Brain pericyte (primary cell): ENCODE results near the gene FAR2.
"Not testable (repeated sequence)": the region's sequence is repeated elsewhere in the genome, so short reads cannot be mapped to it uniquely, and the experiment has no call there.

Source experiments
- DNase-seq: peaks from one replicate; pipeline ENCODE4 v3.0.0-alpha.2; 2012; ENCODE audit warnings: low read depth, low spot score

FAR2 gene

DNA sequence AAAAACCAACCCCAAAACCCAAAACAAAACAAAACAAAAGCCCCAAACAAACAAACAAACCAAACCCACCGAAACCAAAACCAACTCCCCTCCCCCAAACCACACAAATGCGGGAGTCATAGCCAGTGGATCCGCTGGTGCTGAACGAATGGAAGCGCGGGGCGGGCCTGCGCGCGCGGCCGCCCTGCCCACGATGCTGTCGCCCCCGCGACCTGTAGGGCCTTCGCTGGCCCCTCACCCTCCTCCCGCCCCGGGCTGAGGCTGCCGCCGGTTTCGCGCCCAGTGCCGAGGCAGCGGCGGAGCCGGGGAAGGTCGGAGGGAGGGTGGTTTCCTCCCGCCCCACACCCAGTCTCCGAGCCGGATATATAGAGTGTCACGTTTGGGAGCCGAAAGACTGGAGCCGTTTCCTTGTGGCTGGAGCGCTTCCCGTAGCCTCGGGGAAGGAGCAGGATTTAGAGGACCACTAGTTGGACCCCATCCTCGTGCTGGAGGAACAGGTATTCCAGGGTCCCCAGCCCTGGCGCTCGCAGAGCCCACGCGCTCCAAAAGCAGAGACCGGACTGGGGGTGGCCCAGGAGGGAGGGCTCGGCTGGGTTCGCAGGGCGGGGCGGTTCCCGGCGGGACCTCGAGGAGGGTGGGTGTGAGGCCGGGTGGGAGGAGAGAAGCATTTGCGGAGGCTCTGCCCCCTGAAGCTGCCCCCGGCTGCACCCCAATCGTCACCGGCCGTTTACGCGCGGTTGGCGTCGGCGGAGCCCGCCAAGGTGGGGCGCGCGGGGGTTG lies at the start of gene FAR2:
FAR2 (plus strand) TSS at position 368 of the 780 bp plus-strand sequence. CDS start 121,172 bp downstream, outside the sequence.
- no peak for DNase-seq

DNA sequence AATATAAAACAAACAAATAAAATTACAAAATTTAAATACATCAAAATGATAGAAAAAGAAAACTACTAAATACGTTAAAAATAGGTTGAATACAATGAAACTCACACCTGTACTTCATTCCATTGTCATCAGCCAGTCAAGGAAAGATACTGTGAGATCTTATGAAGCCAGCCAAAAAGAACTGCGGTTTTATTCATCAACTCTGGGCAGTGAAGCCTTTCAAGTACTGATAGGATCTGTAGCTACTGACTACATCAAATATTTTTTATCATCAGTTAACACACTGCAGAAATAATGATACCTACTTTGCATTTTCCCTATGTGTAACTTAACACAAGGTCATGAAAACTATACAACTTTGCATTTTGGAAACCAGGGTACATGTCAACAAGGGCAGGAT lies 46.3 kb upstream of the FAR2 start:
- no peak for DNase-seq

DNA sequence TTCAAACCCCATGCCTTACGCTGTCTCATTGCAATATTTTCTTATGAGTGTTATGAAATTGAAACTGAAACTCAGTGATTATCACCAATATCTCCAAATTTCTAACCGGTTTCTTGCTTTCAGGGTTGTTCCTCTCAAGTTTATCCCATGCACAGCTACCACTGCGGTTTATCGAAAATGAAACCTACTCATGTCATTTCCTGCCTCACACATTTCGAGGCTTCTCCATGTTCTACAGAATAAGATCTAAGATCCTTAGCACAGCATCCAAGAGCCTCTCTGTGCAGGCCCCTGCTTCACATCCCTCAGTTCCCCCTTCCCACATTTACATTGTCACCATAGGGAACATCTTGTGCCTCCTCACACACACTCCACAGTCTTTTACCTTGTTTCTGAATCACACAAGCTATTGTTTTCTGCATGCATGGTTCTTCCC lies 45.5 kb upstream of the FAR2 start:
- DNase-seq, result no peak

DNA sequence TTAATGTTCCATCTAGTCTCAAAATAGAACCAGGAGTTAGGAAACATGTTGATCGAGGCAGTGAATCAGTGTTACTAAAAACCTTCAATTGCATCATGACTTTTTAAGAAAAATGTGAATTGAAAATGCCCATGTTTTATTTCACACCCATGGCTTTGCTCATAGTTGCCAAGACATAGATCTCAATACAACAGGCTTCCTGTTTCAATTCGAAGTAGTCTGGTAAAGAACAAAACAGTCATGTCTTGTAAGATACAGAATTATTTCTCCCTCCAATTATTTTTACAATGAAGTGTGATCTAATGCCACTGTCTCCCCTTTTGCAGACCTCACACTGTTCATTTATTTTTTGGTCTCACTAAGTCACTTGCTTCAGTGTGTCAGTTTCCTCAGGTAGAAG lies 44.6 kb upstream of the FAR2 start:
- no peak for DNase-seq

DNA sequence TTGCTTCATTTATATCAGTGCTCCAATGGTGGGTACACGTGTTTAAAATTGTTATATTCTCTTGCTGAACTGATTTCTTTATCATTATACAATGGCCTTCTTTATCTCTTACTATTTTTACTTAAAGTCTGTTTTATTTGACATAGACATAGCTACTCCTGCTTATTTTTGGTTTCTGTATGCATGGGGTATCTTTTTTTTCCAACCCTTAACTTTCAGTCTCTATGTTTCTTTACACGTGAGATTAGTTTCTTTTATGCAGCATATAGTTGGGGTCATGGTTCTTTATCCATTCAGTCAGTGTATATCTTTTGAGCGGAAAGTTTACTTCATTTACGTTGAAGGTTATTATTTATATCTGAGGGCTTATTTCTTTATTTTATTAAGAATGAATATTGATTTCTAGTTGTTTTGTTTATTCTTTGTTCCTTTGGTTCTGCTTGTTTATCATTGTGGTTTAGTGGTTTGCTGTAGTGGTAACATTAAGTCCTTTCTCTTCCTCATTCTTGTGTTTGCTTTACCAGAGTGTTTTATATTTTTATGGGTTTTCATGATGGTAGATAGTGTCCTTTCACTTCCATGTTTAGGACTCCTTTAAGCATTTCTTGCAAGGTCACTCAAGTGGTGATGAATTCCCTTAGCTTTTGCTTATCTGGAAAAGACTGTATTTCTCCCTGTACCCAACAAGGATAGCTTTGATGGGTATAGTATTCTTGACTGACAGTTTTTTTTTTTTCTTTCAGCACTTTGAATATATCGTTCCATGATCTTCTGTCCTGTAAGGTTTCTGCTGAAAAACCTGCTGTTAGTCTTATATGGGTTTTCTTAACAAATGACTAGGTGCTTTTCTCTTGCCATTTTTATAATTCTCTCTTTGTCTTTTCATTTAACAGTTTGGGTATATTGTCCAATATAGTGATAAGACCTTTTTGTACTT lies 38.3 kb upstream of the FAR2 start:
- DNase-seq, result no peak

DNA sequence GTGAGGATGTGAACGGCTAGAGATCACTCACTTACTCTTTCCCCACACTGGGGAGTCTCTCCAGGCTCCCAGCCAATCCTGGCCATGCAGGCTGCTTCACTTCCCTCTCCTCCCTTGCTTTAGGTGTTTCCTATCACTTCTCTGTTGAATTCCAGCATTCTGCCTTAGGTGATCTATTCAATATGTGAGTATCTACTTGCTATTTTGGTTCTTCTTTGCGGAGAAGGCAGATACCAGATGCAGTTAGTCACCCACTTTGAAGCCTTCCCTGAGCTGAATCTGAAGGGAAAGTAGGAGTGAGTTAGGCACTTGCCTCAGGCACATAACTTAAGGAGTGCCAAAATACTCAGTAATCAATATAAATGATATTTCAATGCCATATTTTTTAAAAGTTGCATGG lies 36.0 kb upstream of the FAR2 start:
- DNase-seq, result no peak

DNA sequence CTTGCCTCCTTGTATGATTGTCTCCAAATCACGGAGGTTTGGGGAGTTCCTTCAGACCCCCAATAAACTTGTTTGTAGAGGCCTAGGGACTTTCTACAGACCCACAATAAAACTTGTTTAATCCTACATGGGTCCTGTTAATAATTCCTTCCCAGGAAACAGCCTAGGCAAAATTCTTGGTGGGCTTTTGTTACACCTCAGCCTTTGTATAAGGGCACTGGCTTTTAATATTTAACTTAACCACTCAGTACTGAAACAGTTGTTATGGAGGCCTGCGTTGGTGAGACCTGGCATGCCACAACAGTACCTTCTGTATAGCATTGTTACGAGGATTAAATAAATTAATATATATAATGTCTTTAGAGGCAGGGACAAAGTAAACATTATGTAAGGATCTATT lies 32.7 kb upstream of the FAR2 start:
- DNase-seq, result no peak

DNA sequence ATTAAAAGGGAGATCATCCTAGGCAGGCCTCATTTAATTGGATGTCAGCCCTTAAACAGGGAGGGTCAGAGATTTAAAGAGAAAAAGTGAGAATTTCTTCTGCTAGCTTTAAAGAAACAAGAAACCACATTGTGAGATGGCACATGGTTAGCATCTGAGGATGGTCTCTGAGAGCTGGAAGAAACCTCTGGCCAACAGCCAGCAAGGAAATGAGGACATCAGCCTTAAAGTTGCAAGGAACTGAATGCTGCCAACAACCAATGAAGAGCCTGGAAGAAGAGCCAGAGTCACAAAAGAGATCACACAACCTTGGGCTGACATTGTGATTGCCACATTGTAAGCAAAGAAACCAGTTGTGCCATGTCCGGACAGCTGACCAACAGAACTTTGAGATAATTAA lies 17.5 kb upstream of the FAR2 start:
- DNase-seq, result no peak

DNA sequence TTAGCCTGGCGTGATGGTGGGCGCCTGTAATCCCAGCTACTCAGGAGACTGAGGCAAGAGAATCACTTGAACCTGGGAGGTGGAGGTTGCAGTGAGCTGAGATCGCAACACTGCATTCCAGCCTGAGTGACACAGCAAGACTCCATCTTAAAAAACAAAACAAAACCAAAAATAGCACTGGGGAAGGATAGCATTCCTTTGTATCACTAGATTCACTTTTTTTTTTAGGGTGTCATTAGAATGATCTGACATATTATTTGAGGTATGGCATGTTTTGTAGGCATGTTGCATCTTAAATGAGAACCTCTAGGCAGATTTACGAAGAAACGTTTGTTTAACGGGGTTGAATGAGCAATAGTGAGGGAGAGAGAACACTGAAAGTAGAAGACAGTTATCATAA lies 16.8 kb upstream of the FAR2 start:
- DNase-seq, result no peak

DNA sequence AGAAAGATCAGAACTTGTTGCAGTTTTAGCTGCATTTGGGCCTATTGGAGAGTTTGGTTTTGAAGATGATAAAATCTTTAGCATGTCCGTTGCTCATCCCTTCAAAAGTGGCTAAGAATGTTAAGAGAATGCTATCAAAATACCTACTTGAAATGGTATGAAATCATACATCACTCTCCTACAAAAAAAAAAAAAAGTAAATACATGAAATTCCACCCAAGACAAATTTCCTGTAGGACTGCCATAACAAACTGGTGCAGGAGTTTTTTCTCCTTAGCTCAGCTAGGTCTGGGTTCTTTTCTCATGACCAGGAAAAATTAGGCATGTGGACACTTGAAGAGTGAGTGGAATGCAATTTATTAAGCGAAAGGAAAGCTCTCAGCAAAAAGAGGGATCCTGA lies 15.9 kb upstream of the FAR2 start:
- DNase-seq, result no peak

DNA sequence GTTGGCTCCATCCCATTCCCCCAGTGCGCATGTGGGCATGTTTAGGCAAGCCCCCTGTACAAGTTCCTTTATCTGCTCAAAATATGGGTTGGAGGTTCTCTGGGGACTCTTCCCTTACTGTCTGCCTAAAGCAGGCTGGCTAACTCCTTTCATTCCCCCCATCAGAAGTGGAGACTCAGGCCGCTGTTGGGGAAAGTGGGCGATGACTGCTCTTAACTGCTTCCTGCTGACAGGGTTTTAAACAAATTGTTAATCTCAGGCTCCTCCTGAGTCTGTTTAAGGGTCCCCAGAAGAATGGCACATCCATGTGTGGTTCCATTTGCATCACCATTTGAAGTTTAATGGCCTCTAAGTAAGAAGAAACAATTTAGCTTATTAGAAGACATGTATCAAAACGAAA lies 15.4 kb upstream of the FAR2 start:
- no peak for DNase-seq

DNA sequence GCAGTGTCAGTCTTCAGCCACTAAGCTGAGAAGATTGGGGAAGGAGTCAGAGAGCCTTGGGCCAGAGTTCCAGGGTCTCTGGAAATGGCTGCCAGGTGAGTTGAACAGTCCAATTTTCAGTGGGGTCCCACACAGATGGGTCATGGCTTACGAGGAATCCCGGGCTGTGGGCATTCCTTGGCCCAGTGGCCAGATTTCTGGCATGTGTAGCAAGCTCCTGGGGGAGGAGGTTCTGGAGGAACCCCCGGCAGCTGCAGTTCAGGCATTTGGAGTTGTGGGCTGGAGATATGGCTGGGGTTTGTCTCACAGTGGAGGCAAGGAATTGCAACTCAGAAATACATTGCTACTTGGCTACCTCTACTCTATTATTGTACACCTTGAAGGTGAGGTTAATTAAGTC lies 10.8 kb upstream of the FAR2 start:
- not testable (repeated sequence) for DNase-seq

DNA sequence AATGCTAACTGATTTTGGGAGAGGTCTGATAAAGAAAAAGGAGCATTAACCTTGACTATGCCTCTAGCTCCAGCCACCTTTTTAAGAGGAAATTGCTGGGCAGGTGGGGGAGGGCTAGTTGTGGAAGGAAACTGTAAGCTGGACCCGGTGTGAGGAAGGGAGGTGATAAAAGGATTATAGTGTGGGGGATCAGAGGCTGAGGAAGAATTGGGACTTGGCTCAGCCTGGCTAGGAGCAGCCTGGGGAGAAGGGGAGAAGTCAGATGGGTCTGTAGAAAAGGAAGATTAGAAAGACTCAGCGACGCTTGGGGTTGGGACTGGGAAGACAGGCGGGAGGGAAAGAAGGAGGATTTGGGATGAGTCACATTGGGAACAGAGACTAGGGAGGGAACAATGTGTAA lies 10.2 kb upstream of the FAR2 start:
- not testable (repeated sequence) for DNase-seq

DNA sequence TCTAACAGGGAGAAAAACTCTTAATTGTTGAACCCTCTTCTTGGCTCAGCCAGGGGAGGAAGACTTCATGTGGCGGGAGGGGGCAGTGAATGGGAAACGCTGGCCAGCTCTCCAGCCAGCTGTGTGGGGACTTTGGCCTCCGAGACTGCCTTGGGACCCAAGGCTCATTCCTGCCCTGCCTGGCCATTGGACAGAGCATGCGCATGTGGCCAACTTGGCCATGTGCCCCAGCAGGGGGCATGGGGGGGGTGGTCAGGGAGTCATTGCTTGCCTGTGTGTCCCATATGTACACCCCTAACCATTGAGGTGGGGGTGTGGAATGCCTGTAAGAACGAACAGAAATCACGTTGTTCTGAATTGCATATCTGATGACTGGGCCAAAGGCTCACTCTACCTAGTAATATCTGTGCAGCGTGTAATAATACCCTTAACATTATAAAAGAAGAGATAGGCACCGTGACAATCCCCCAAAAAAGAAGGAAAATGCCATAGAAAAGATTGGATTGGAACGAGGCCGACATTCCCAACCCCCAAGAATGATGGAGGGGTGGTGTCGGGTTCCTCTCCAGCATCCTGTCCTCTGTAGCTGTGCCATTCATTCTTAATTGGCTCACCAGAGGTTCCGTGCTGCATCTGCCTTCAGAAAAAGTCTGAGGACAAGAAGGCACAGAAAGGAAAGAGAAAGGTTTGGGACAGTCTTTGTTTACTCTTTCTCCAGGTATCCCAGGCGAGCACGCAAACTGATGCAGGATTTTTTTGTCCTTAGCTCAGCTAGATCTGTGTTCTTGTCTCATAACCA lies 3.5 kb upstream of the FAR2 start:
- no peak for DNase-seq

DNA sequence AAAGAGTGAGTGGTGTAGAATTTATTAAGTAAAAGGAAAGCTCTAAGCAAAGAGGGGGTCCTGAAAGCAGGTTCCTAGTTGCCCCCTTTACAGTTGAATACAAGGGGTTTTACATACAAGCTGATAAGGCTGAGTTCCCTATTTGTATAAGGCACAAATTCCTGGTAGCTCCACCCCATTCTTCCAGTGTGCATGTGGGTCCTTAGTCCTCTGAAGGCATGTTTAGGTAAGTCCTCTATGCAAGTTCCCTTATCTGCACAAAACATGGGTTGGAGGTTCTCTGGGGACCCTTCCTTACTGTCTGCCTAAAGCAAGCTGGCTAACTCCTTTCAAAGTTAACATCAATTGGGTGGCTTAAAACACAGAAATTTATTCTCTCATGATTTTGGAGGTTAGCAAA lies 2.9 kb upstream of the FAR2 start:
- DNase-seq, result no peak

DNA sequence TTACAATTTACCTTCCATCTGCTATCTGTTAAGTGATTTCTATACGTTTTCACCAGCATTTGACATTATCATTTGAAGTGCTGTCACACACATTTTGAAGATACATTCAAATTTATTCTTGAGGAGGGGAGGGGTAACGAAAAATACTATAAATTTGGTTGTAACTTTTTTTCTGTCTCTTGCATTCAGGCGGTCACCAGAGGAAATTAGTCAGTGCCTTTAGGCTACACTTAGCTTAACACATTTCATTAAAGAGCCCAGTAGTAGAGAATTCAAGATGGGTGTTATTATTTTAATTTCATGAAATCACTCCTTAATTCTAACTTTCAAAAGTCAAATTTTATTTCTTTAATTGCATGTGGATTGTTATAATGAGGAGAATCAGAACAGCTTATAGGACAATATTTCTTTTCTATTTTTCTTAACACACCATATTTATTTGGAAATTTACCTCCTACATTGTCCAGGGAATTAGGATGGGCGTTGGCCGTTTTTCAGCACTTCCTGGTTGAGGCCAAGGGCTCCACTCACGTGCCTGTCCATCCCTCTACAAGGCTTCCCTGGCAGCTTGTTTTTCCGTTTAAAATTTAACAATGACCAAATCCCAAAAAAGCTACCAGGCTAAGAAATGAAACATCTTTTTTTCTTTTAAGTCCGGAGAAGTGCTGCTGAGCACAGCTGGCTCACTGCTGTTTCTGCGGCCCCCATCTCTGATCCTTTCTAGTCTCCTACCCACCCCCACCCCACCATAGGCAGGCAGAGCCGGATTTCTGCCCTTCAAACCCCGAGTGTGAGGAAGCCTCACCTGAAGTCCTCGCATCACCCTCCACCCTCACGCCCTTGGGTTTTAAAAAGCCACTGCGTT lies 1.1 kb upstream of the FAR2 start:
- no peak for DNase-seq

DNA sequence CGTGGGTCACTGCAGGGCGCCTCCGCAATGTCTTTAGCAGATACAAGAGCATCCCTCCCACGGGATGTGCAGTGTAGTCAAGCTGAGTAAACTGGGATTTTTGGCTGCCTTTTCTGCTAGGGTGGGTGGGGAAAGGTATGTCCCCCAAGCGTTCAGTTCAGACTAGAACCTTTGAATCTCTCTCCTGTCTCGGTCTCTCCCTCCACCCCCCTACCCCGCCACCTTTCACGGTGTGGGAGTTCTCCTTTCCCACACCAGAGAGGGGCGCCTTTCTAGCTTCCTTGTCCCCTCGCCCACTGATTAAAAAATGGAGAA lies 525 bp upstream of the FAR2 start:
- no peak for DNase-seq

DNA sequence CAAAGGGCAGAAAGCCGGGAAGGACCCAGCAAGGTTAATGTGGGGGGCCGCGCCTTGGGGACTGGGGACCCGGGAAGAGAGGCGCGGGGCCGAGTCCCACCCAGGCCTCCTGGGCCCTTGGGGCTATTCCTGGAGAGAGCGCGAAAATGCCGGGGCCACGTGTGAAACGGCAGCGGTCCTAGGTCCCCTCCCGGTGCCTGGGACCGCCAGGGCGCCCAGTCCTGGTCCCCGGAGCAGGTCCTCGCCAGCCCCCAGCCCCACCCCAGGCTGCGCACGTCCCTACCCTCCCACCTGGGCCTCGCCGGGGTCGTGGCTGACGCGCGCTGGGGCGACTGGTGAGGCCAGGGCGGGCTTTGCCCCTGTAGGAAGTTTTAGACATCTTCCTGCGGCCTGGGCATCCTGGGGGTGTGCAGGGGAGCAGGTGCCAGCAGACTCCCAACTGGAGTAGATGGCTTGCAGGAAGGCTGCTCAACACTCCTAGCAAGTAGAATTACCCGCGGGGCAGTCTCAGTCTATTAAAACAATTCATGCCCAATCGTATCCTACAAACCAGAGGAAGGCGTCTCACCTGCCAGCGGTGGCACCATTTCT lies 708 bp downstream of the FAR2 start:
- DNase-seq, result no peak

DNA sequence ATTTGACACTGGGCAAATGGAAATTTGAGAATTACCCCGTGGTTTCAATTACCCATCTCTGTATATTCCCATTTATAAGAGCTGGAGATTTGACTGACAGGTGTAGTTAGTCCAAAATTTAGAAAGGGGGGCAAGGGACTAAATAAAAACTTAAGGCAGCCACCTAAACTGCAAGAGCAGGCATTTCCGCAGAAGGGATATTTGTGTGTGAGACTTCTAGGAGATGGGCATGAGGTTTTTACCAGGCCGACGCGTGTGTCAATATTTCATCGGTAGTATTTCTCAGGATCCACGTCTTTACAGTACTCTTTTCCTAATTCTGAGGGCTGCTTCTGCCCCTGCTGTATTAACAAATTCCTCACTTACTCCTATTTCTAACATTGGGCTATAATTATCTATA lies 1.4 kb downstream of the FAR2 start:
- DNase-seq, result no peak

DNA sequence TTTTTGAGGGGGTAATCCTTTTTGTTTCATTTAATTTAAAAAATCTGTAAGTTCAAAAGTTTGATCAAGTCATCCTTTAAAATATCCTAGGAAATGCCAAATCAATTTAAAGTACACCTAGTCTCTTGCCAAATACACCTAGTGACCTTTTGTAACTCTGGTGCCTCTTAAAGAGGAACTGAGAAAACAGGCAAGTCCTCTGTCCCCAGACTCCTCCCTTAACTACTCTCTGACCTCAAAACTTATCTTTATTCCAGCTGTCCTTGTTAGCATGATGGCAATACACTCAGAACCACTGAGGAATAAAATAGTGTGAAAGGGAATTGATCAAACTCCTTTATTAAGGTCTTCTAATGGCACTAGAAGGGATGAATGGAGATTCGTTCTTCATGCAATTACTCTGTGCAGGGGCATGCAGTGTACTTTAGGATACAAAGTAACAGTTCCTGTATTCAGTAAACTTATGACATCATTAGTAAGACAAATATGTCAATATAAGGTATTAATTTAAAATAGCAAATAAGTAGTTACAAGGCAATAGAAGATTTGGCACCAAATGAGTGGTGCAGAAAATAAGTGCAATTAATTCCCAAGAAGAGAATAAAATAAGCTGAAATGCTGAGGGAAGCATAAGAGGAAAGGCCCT lies 3.3 kb downstream of the FAR2 start:
- DNase-seq, result no peak
